ENCODE measurements around the gene SKIC2.

DNA sequence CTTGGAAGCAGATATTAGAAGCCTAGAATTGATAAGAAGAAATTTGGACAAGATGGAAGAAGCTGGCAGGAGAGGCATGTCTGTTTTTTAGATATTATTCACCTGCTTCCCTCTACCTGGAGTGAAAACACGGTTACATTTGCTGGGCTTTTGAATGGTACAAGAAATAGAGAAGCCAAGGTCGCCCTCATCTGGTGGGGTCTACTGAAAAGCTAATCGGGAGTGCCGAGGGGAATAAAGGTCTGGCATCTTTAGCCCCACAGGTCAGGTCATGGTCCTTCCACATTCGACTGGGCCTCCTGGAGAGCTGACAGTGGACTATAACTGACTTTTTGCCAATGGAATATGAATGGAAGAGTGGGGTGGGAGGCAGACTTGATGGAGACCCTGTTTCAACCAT is 36.0 kb upstream of the SKIC2 start:
- TF ChIP-seq, protein P1, sequence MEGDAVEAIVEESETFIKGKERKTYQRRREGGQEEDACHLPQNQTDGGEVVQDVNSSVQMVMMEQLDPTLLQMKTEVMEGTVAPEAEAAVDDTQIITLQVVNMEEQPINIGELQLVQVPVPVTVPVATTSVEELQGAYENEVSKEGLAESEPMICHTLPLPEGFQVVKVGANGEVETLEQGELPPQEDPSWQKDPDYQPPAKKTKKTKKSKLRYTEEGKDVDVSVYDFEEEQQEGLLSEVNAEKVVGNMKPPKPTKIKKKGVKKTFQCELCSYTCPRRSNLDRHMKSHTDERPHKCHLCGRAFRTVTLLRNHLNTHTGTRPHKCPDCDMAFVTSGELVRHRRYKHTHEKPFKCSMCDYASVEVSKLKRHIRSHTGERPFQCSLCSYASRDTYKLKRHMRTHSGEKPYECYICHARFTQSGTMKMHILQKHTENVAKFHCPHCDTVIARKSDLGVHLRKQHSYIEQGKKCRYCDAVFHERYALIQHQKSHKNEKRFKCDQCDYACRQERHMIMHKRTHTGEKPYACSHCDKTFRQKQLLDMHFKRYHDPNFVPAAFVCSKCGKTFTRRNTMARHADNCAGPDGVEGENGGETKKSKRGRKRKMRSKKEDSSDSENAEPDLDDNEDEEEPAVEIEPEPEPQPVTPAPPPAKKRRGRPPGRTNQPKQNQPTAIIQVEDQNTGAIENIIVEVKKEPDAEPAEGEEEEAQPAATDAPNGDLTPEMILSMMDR (conservative IDR thresholded peaks at IDR 0.05; ENCODE audit: low read depth, low read length) = peak; percentile 35; the same call in 1 of the 2 replicates
- TF ChIP-seq EZH2 (IDR thresholded peaks at IDR 0.05; ENCODE audit: borderline replicate concordance, low read depth, low read length, poor library complexity, severe bottlenecking) = no peak

All from A673 (cell line).